Thyroid gland (tissue), 4 donors: ENCODE measurements around the gene DNAJC1. TPM values are rescaled to one million over a fixed set of nuclear protein-coding genes. Genes with fewer than 3 reads are reported as not detected.

Source experiments
- DNase-seq, 2 donors: peaks; one replicate each; pipeline ENCODE4 v3.0.0-alpha.2; 2019
- H3K27ac ChIP-seq, 3 donors: fragments of 200-600 bp; sonication (generic); 1 replicate in 2 of 3; 2 replicates in 1 of 3; pipeline ENCODE4 v1.5.1; 2016 to 2019; ENCODE audit warnings: mild to moderate bottlenecking in 1 of 3, moderate library complexity in 1 of 3
- H3K27me3 ChIP-seq: fragments of 200-600 bp; sonication (generic); one replicate; pipeline ENCODE4 v1.5.1; 2019
- H3K36me3 ChIP-seq, 2 donors: fragments of 200-600 bp; sonication (generic); one replicate each; pipeline ENCODE4 v1.5.1; 2016 to 2019
- H3K4me1 ChIP-seq, 2 donors: fragments of 200-600 bp; sonication (generic); one replicate each; pipeline ENCODE4 v1.5.1; 2017 to 2019
- H3K4me3 ChIP-seq, 3 donors: fragments of 200-600 bp; sonication (generic); replicated peaks in 1 of 3; 1 replicate in 2 of 3; 2 replicates in 1 of 3; pipeline ENCODE4 v1.5.1; 2016; ENCODE audit warnings: mild to moderate bottlenecking in 1 of 3
- H3K9me3 ChIP-seq: fragments of 200-600 bp; sonication (generic); one replicate; pipeline ENCODE4 v1.5.1; 2017
- POLR2A ChIP-seq, 2 donors: fragments of 450-650 bp; IDR thresholded peaks; one replicate each; pipeline ENCODE4 v1.6.1; 2017; ENCODE audit warnings: antibody characterized with exemption in 2 of 2, mild to moderate bottlenecking in 2 of 2, moderate library complexity in 1 of 2
- WGBS, 2 donors: methylation state at CpG; one replicate each; pipeline ENCODE4 v1.1.5; 2017; 5-methylcytosine and 5-hydroxymethylcytosine counted together
- intact Hi-C: fragments of 100-400 bp; cut with DNase I; formaldehyde crosslinking; loops from one replicate; pipeline ENCODE4 v1.15.1; 2023
- total RNA-seq, 4 donors: library from RNA; depleted of rRNA; stranded (reverse); fragments of >200 nt; gene quantifications; one replicate each; pipeline ENCODE4 v1.2.3, GENCODE V29; 2016
- TF ChIP-seq, protein P1 (sequence below), 6 experiments: fragments of 200-600 bp in 3 of 6; fragments of 450-650 bp in 3 of 6; sonication (generic) in 3 of 6; IDR thresholded peaks; one replicate each; pipeline ENCODE4 v1.5.1; 2016 to 2019; ENCODE audit warnings: antibody characterized with exemption in 6 of 6, mild to moderate bottlenecking in 2 of 6, inconsistent platforms in 1 of 6, moderate library complexity in 1 of 6

The DNAJC1 gene
- total RNA-seq, 4 donors from 2014 or later, result 73.4 to 157 (median 95.6) TPM

DNA sequence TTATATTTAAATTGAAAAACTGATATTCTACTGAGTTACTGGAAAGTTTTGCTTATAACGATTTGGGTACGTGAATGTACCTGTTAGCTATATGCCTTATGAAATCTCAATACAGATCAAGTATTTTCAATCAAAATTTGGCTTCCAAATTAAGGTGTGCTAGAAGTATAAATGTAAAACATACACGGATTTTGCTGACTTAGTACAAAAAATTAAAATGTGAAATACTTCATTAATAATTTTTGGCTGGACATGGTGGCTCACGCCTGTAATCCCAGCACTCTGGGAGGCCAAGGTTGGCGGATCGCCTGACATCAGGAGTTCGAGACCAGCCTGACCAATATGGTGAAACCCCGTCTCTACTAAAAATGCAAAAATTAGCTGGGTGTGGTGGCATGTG, 11.7 kb downstream of the DNAJC1 start:
- intact Hi-C loops, result no loop called here
- Histone ChIP-seq H3K4me3 (no peak overlapping the region), H3K4me1 (no peaks in the 10 kb centered on the region), H3K9me3 (no peaks in the 10 kb centered on the region), H3K27ac (no peak overlapping the region), H3K36me3 (no peaks in the 10 kb centered on the region), H3K27me3 (no peaks in the 10 kb centered on the region)
- 95% methylated on average over 8 of the region's 8 CpGs for WGBS, 2 donors
- DNase-seq, result no peak
- TF ChIP-seq POLR2A (IDR thresholded peaks at IDR 0.05), result no peak
- TF ChIP-seq, protein P1, sequence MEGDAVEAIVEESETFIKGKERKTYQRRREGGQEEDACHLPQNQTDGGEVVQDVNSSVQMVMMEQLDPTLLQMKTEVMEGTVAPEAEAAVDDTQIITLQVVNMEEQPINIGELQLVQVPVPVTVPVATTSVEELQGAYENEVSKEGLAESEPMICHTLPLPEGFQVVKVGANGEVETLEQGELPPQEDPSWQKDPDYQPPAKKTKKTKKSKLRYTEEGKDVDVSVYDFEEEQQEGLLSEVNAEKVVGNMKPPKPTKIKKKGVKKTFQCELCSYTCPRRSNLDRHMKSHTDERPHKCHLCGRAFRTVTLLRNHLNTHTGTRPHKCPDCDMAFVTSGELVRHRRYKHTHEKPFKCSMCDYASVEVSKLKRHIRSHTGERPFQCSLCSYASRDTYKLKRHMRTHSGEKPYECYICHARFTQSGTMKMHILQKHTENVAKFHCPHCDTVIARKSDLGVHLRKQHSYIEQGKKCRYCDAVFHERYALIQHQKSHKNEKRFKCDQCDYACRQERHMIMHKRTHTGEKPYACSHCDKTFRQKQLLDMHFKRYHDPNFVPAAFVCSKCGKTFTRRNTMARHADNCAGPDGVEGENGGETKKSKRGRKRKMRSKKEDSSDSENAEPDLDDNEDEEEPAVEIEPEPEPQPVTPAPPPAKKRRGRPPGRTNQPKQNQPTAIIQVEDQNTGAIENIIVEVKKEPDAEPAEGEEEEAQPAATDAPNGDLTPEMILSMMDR (IDR thresholded peaks at IDR 0.05), result no peak

- H3K9me3 ChIP-seq, result no peaks in the 10 kb centered on the region
- WGBS, 2 donors, result 76 to 88% methylated on average over 1 of the region's 1 CpG
- no peak for TF ChIP-seq POLR2A (IDR thresholded peaks at IDR 0.05)
- TF ChIP-seq, protein P1 (IDR thresholded peaks at IDR 0.05), result no peak
- H3K36me3 ChIP-seq, result no peaks in the 10 kb centered on the region
- H3K4me3 ChIP-seq, result no peak overlapping the region
- H3K27me3 ChIP-seq, result no peaks in the 10 kb centered on the region
- no peak overlapping the region for H3K27ac ChIP-seq
- intact Hi-C loops, result no loop called here
- no peak for DNase-seq
- no peaks in the 10 kb centered on the region for H3K4me1 ChIP-seq
These were observed 13.1 kb downstream of the DNAJC1 start for GRCh38 chr10:21990449-21990848.

- no peaks in the 10 kb centered on the region for H3K9me3 ChIP-seq
- WGBS, 2 donors, result 31 to 32% methylated on average over 5 of the region's 5 CpGs
- TF ChIP-seq, protein P1 (IDR thresholded peaks at IDR 0.05), result peak in 5 of 6 experiments; percentile 39 to 67 (median 46)
- no peak for TF ChIP-seq POLR2A (IDR thresholded peaks at IDR 0.05)
- DNase-seq, result peak; percentile 88 to 93
- no peaks in the 10 kb centered on the region for H3K27me3 ChIP-seq
- no peak overlapping the region for H3K4me3 ChIP-seq
- no peaks in the 10 kb centered on the region for H3K36me3 ChIP-seq
- no peaks in the 10 kb centered on the region for H3K4me1 ChIP-seq
- intact Hi-C loops, result no loop called here
- no peak overlapping the region for H3K27ac ChIP-seq
These were observed 13.9 kb downstream of the DNAJC1 start for GRCh38 chr10:21989453-21990154.

DNA sequence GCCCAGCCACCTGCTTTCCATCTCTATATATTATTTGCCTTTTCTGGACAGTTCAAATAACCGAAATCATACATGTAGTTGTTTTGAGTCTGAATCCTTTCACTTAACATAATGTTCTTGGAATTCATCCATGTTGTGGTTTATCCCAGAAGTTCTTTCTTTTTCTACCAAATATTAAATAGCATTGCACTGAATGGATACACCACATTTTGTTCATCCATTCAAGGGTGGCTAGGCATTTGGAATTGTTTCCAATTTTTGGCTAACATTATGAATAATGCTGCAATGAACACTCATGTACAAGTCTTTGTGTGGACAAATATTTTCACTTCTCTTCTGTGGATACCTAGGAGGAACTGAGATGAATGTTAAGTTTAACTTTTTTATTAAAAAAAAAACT, 18.0 kb downstream of the DNAJC1 start:
- intact Hi-C loops, result no loop called here
- Histone ChIP-seq H3K27me3 (no peaks in the 10 kb centered on the region), H3K36me3 (no peaks in the 10 kb centered on the region), H3K4me1 (no peaks in the 10 kb centered on the region), H3K4me3 (no peak overlapping the region), H3K9me3 (no peaks in the 10 kb centered on the region), H3K27ac (no peak overlapping the region)
- WGBS, 2 donors, result 90 to 95% methylated on average over 1 of the region's 1 CpG
- TF ChIP-seq POLR2A (IDR thresholded peaks at IDR 0.05), result no peak
- TF ChIP-seq, protein P1 (IDR thresholded peaks at IDR 0.05), result no peak
- no peak for DNase-seq

- 94 to 96% methylated on average over 3 of the region's 3 CpGs for WGBS, 2 donors
- TF ChIP-seq, protein P1 (IDR thresholded peaks at IDR 0.05), result no peak
- TF ChIP-seq POLR2A (IDR thresholded peaks at IDR 0.05), result no peak
- no peak overlapping the region for H3K27ac ChIP-seq
- H3K4me3 ChIP-seq, result no peak overlapping the region
- no peak for DNase-seq
- peaks cover 8 to 13% of the 10 kb centered on the region in 2 donors for H3K4me1 ChIP-seq
- no peaks in the 10 kb centered on the region for H3K9me3 ChIP-seq
- intact Hi-C loops, result no loop called here
- H3K27me3 ChIP-seq, result no peaks in the 10 kb centered on the region
- no peaks in the 10 kb centered on the region for H3K36me3 ChIP-seq
These were observed 22.4 kb downstream of the DNAJC1 start for GRCh38 chr10:21981118-21981517.
